GM12875 (cell line): ENCODE results near the gene CLDN7.

ENCODE experiments used
- H3K4me3 ChIP-seq: one replicate; pipeline ENCODE4 v1.5.1; 2011; ENCODE audit warnings: low read depth, low read length, control low read depth
- CTCF ChIP-seq: IDR thresholded peaks from 2 replicates; pipeline ENCODE4 v1.5.1; 2011; ENCODE audit warnings: low read depth, mild to moderate bottlenecking, control low read depth, inconsistent platforms, low read length, moderate library complexity, borderline replicate concordance; ENCODE audit not compliant: insufficient read depth

Gene CLDN7

GRCh38 chr17:7233701-7234082 is 28.6 kb downstream of the CLDN7 start:
- peak overlapping the region; percentile 56 for H3K4me3 ChIP-seq
- no peak for TF ChIP-seq CTCF

GRCh38 chr17:7232114-7232513 is 30.2 kb downstream of the CLDN7 start:
- TF ChIP-seq CTCF: no peak
- H3K4me3 ChIP-seq: no peak overlapping the region

GRCh38 chr17:7229504-7229903 is 32.8 kb downstream of the CLDN7 start:
- no peak for TF ChIP-seq CTCF

GRCh38 chr17:7228920-7229319 is 33.4 kb downstream of the CLDN7 start:
- TF ChIP-seq CTCF: no peak
- no peak overlapping the region for H3K4me3 ChIP-seq

More at GRCh38 chr17:7229504-7229903, 32.8 kb downstream of the CLDN7 start:
- no peak overlapping the region for H3K4me3 ChIP-seq

GRCh38 chr17:7226721-7227710 is 35.3 kb downstream of the CLDN7 start:
- no peak for TF ChIP-seq CTCF
- no peak overlapping the region for H3K4me3 ChIP-seq

GRCh38 chr17:7225711-7226331 is 36.5 kb downstream of the CLDN7 start:
- no peak overlapping the region for H3K4me3 ChIP-seq
- no peak for TF ChIP-seq CTCF
